ENCODE results near the gene FLT3. TPM values are rescaled to one million over a fixed set of nuclear protein-coding genes. Genes with fewer than 3 reads are reported as not detected.

The FLT3 gene
- total RNA-seq, 1 donor from 2014 or later = not detected

DNA sequence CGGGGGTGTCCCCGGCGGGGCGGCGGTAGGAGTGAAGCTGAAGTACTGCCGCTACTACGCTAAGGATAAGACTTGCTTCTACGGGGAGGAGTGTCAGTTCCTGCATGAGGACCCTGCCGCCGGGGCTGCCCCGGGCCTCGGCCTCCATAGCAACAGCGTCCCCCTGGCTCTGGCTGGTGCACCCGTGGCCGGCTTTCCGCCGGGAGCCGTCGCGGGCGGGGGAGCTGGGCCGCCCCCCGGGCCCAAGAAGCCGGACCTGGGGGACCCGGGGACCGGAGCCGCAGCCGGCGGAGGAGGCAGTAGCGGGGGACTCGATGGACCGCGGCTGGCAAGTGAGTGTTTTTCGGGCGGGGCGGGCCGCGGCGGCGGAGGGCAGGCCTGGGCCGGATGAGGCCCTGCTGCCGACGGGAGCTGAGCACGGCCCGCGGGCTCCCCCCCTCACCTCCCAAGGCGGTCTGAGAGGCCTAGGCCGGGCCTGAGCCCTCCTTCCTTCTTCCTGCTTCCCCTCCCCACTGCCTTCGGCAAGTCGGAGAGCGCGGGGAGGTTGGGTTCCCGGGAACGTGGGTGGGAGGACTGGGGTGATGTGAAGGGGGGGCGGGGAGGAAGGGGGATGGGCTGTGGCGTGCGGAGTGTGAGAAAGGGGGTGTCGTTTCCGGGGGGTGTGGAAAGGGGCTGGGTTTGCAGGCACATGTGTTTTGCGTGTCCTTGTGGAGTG lies 38.5 kb upstream of the FLT3 start:
- peak in 1 of 2 donors; percentile 93 for DNase-seq (ENCODE audit: extremely low spot score in 2 of 2)
- no peaks in the 10 kb centered on the region for H3K36me3 ChIP-seq
- no peaks in the 10 kb centered on the region for H3K27me3 ChIP-seq
- H3K27ac ChIP-seq = peak overlapping the region; percentile 94
- TF ChIP-seq POLR2A (IDR thresholded peaks at IDR 0.05) (peak in 1 of 2 donors; percentile 58), POLR2AphosphoS5 (IDR thresholded peaks at IDR 0.05; ENCODE audit: insufficient read depth in 1 of 2, low read depth in 1 of 2) (peak in 1 of 2 donors; percentile 62)
- TF ChIP-seq, protein P1, sequence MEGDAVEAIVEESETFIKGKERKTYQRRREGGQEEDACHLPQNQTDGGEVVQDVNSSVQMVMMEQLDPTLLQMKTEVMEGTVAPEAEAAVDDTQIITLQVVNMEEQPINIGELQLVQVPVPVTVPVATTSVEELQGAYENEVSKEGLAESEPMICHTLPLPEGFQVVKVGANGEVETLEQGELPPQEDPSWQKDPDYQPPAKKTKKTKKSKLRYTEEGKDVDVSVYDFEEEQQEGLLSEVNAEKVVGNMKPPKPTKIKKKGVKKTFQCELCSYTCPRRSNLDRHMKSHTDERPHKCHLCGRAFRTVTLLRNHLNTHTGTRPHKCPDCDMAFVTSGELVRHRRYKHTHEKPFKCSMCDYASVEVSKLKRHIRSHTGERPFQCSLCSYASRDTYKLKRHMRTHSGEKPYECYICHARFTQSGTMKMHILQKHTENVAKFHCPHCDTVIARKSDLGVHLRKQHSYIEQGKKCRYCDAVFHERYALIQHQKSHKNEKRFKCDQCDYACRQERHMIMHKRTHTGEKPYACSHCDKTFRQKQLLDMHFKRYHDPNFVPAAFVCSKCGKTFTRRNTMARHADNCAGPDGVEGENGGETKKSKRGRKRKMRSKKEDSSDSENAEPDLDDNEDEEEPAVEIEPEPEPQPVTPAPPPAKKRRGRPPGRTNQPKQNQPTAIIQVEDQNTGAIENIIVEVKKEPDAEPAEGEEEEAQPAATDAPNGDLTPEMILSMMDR (IDR thresholded peaks at IDR 0.05) = no peak
- peaks cover 43% of the 10 kb centered on the region for H3K4me1 ChIP-seq
- H3K4me3 ChIP-seq = peak overlapping the region; percentile 73 to 99
- intact Hi-C loops (cut with DNase I) = no loop called here
- H3K9me3 ChIP-seq = no peaks in the 10 kb centered on the region

DNA sequence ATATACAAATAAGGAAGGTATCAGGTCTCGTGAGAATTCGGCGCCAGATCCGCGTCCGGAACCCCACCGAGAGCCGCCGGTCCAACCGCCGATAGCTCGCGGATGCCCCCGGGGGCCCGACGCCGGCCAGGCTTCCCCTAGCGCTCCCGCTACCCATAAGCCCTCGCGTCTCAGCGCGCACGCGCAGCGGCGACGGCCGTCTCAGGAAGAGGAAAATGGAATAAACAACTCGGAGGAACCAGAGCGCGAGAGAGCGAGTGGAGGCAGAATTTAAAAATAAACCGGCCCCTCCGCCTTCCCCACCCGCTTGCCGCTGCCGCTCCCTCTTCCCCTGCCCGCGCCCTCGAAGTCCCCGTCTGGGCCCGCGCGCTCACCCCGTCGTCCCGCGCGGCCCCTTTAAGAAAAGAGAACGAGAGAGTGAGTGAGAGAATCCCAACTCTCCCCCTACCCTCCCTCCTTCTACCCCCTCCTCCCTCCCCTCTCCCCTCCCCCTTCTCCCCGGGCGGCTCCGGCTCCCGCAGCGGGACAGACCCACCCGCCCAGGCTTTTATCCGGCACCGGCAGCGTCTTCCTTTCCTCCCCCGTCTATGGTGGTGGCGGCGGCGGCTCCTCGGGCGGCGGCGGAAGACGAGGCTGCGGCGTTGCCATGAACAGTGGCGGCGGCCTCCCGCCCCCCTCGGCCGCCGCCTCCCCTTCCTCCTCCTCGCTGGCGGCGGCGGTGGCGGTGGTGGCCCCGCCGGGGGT lies 37.8 kb upstream of the FLT3 start, which contains the start of gene PAN3:
TSS of gene PAN3 (plus strand) at position 534 of the 744 bp plus-strand sequence. CDS start at position 647, 113 bp downstream.
- no peaks in the 10 kb centered on the region for H3K36me3 ChIP-seq
- no peaks in the 10 kb centered on the region for H3K27me3 ChIP-seq
- H3K4me3 ChIP-seq = peak within 1 kb of the TSS; percentile 73 to 99
- peak in 1 of 2 donors; percentile 65 for TF ChIP-seq POLR2A (IDR thresholded peaks at IDR 0.05)
- TF ChIP-seq, protein P1 (IDR thresholded peaks at IDR 0.05) = no peak
- TF ChIP-seq POLR2AphosphoS5 (IDR thresholded peaks at IDR 0.05; ENCODE audit: insufficient read depth in 1 of 2, low read depth in 1 of 2) = peak; percentile 82 to 95
- peaks cover 38% of the 10 kb centered on the region for H3K4me1 ChIP-seq
- no peaks in the 10 kb centered on the region for H3K9me3 ChIP-seq
- intact Hi-C loops (cut with DNase I) = no loop called here
- H3K27ac ChIP-seq = peak within 1 kb of the TSS; percentile 94
- no peak for DNase-seq (ENCODE audit: extremely low spot score in 2 of 2)

DNA sequence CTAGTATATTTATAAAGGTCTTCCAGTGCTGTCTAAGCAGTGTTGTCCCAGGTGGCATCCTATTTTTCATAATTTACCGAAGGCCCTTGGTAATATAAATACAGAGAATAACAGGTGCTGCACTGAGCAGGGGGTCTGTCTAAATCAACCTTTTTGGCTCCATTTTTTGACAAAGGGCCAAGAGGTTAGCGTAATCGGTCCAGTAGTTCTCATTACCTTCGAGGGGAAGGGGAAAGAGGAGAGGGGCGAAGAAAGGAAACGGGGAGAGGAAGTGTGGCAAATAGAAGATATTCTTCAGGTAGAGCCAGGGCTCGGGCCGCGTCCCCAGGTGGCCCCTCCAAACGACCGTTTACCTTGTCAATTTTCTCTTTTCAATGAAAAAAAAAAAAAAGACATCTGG lies 37.2 kb upstream of the FLT3 start:
- peaks cover 33% of the 10 kb centered on the region for H3K4me1 ChIP-seq
- DNase-seq (ENCODE audit: extremely low spot score in 2 of 2) = no peak
- intact Hi-C loops (cut with DNase I) = no loop called here
- TF ChIP-seq POLR2A (IDR thresholded peaks at IDR 0.05) (no peak), POLR2AphosphoS5 (IDR thresholded peaks at IDR 0.05; ENCODE audit: insufficient read depth in 1 of 2, low read depth in 1 of 2) (no peak)
- TF ChIP-seq, protein P1 (IDR thresholded peaks at IDR 0.05) = no peak
- peak overlapping the region; percentile 73 to 99 for H3K4me3 ChIP-seq
- no peaks in the 10 kb centered on the region for H3K9me3 ChIP-seq
- H3K27ac ChIP-seq = peak overlapping the region; percentile 94
- H3K36me3 ChIP-seq = no peaks in the 10 kb centered on the region
- H3K27me3 ChIP-seq = no peaks in the 10 kb centered on the region

DNA sequence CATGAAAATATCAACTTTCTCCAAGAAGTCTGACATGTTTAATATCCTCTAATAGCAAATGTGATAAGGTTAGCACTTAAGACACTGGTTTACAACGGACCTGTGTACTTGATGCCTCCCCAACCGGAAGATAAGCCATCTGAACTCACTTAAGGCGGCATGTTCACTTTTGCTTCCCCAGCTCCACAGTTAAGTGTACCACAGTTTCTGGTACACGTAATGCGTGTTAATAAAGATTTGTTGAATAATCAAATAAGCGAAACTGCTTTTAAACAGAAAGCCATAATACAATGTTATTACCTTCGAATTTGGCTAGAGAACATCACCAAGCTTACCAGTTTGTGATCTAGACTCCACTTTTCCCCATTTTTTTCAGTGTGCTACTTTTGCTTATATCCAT lies 36.5 kb upstream of the FLT3 start:
- H3K4me3 ChIP-seq = peak overlapping the region in 1 of 2 donors; percentile 73
- intact Hi-C loops (cut with DNase I) = no loop called here
- H3K9me3 ChIP-seq = no peaks in the 10 kb centered on the region
- DNase-seq (ENCODE audit: extremely low spot score in 2 of 2) = no peak
- peak overlapping the region; percentile 94 for H3K27ac ChIP-seq
- H3K27me3 ChIP-seq = no peaks in the 10 kb centered on the region
- peaks cover 26% of the 10 kb centered on the region for H3K4me1 ChIP-seq
- no peak for TF ChIP-seq POLR2AphosphoS5 (IDR thresholded peaks at IDR 0.05; ENCODE audit: insufficient read depth in 1 of 2, low read depth in 1 of 2)
- no peak for TF ChIP-seq POLR2A (IDR thresholded peaks at IDR 0.05)
- no peaks in the 10 kb centered on the region for H3K36me3 ChIP-seq

DNA sequence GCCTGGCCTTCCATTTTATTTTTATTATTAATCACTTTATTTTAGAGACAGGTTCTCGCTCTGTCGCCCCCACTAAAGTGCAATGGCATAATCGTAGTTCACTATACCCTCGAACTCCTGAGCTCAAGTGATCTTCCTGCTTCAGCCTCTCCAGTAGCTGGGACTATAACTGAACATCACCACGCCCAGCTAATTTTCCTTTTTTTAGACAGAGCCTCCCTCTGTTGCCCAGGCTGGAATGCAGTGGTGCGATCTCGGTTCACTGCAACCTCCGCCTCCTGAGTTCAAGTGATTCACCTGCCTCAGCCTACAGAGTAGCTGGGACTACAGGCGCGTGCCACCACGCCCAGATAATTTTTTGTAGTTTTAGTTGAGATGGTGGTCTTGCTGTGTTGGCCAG lies 31.3 kb upstream of the FLT3 start:
- no peak for DNase-seq (ENCODE audit: extremely low spot score in 2 of 2)
- Histone ChIP-seq H3K27ac (no peak overlapping the region), H3K36me3 (no peaks in the 10 kb centered on the region), H3K4me3 (no peak overlapping the region), H3K27me3 (no peaks in the 10 kb centered on the region), H3K4me1 (no peaks in the 10 kb centered on the region), H3K9me3 (no peaks in the 10 kb centered on the region)
- intact Hi-C loops (cut with DNase I) = no loop called here
- TF ChIP-seq POLR2A (IDR thresholded peaks at IDR 0.05) (no peak), POLR2AphosphoS5 (IDR thresholded peaks at IDR 0.05; ENCODE audit: insufficient read depth in 1 of 2, low read depth in 1 of 2) (no peak)
- TF ChIP-seq, protein P1 (IDR thresholded peaks at IDR 0.05) = no peak
